GM10248 (cell line): ENCODE measurements around the gene IFNA8.

Source experiments
- CTCF ChIA-PET: fragments of 300-600 bp; sonication (Branson Sonifier 250); formaldehyde crosslinking; extraction: SDS; loops from one replicate; lab custom pipeline; 2021; ENCODE audit warnings: antibody characterized with exemption; lab: Yijun Ruan, JAX
- POLR2A ChIA-PET: fragments of 350-650 bp; sonication (Branson Sonifier 250); formaldehyde crosslinking; extraction: SDS; loops from one replicate; lab custom pipeline; 2020; ENCODE audit warnings: antibody characterized with exemption; lab: Yijun Ruan, JAX
- DNase-seq: peaks from one replicate; pipeline ENCODE4 v3.0.0; 2012; ENCODE audit errors: extremely low spot score
- CTCF ChIP-seq: IDR thresholded peaks from 2 replicates; pipeline ENCODE4 v1.5.1; 2012; ENCODE audit warnings: mild to moderate bottlenecking, low read depth; ENCODE audit errors: extremely low read depth, missing control alignments, control extremely low read depth

IFNA8 gene

DNA sequence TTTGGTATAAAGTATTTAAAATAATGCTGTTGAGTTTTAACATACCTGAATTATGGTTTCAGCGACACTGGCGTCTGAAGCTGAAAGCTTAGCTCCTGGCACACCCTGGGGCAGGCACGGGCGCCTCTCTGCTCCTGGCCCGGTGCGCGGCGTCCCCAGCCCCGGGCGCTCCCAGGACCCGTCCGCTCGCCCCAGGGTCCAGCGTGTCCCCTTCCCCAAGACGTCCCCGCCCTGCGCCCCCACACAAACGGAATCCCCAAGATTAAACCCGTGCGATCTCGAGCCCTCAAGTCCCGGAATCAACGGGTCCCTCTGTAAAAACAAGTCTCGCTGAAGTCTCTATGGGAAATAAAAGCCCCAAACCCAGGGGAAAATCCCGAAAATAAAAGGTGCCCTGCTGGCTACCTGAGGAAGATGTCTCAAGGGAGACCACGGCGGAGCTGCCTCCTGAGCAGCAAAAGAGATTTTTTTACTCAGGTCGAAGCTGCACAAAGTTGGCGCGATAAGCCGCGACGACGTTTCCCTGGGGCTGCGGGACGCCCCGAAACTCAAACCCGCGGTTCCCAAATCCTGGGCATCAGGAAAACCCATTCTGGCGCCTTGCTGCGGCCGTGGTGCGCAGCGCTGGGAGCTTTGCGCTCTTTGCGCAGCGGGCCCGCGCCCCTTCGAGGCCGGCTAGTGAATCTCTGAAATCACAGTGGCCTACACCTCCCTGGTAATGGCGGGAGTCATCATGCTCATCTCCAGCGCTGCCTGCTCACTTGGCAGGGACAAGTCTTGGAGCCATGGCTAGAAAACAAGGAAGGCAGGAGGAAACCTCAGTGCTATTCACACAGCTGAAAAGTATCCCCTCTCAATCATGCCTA lies 6.3 kb upstream of the IFNA8 start:
- ChIA-PET POLR2A (no interaction called here), CTCF (interaction anchor here (1.4 to 7.2 kb wide), 4 partner anchors 7 to 77 kb away, joined by 4 to 48 read pairs (median 6); no protein-coding TSS in a partner anchor)
- peak; percentile 39 for DNase-seq
- peak; percentile 8 for TF ChIP-seq CTCF

DNA sequence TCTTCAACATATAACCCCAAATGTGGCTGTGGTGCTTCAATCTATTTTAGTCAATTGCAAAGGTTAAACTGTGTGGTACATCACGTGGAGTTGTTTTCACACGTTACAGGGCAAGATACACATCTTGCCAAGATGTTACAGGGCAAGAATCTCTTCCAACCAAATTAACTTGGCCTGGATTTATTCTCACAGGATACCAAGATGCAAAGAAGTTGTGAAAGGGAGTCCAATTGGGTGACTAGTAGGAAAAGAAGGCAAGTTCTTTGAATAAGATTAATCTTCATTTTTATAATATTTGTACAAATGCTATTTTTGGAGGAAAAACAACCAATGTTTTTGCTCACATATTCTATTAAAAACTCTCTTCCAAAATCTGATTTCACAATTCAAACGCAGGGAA lies 4.8 kb upstream of the IFNA8 start:
- no peak for TF ChIP-seq CTCF
- POLR2A ChIA-PET = no interaction called here
- CTCF ChIA-PET = interaction anchor here (7.2 kb wide), 1 partner anchor 9 kb away, joined by 48 read pairs; no protein-coding TSS in a partner anchor
- DNase-seq = no peak

- CTCF ChIA-PET = interaction anchor here (1.1 to 1.8 kb wide), 2 partner anchors 16 to 94 kb away, joined by 4 to 8 read pairs; no protein-coding TSS in a partner anchor
- POLR2A ChIA-PET = no interaction called here
- TF ChIP-seq CTCF = no peak
- no peak for DNase-seq
Measured at GRCh38 chr9:21412107-21412506, 3.2 kb downstream of the IFNA8 start.

DNA sequence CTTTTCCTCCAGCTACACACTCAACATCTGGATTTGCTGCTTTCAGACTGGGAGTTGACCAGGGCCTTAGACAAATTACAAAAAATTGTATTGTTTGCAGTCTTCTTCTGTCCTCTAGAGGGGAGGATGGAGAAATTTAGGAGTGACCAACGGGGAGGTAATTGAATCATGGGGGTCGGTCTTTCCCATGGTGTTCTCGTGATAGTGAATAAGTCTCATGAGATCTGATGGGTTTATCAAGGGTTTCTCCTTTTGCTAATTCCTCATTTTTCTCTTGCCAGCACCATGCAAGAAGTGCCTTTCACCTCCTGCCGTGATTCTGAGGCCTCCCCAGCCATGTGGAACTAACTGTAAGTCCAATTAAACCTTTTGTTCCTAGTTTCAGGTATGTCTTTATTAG lies 4.2 kb downstream of the IFNA8 start:
- CTCF ChIA-PET = interaction anchor here (0.7 to 2.7 kb wide), 5 partner anchors 12 to 88 kb away, joined by 3 to 13 read pairs (median 4); no protein-coding TSS in a partner anchor

DNA sequence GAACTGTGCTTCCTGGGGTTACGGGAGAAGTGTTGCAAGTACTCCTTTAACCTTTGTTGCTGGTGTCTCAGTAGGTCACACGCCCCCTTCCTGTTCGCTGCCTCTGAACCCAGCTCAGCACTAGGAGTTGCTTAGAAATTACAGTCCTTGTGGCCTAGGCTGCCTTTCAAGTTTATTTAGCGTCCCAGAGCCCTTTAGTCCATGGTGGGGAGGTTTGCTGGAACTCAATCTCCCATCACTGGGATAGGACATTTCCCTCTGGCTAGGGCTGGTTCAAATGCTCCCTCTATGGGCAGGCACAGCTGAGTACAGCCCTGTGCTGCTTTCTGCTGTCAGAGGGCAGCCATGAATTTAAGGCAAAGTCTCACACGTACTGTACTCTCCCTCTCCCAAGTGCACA lies 4.7 kb downstream of the IFNA8 start:
- no peak for DNase-seq
- TF ChIP-seq CTCF = peak; percentile 44
- ChIA-PET POLR2A (no interaction called here), CTCF (interaction anchor here (0.8 to 2.7 kb wide), 5 partner anchors 11 to 230 kb away, joined by 3 to 13 read pairs (median 4); no protein-coding TSS in a partner anchor)

More for the DNA sequence above, 4.2 kb downstream of the IFNA8 start:
- DNase-seq = no peak
- POLR2A ChIA-PET = no interaction called here
- no peak for TF ChIP-seq CTCF

- CTCF ChIA-PET = interaction anchor here (0.8 to 2.7 kb wide), 4 partner anchors 11 to 231 kb away, joined by 3 to 13 read pairs (median 4); no protein-coding TSS in a partner anchor
- DNase-seq = no peak
- POLR2A ChIA-PET = no interaction called here
- no peak for TF ChIP-seq CTCF
Measured at GRCh38 chr9:21414220-21414940, 5.5 kb downstream of the IFNA8 start.
